GM10248 (cell line): ENCODE results near the gene PGA5.
"Not testable (repeated sequence)": the region's sequence is repeated elsewhere in the genome, so short reads cannot be mapped to it uniquely, and the experiment has no call there.

ENCODE experiments used
- CTCF ChIA-PET: fragments of 300-600 bp; sonication (Branson Sonifier 250); formaldehyde crosslinking; extraction: SDS; loops from one replicate; lab custom pipeline; 2021; ENCODE audit warnings: antibody characterized with exemption; lab: Yijun Ruan, JAX
- POLR2A ChIA-PET: fragments of 350-650 bp; sonication (Branson Sonifier 250); formaldehyde crosslinking; extraction: SDS; loops from one replicate; lab custom pipeline; 2020; ENCODE audit warnings: antibody characterized with exemption; lab: Yijun Ruan, JAX
- DNase-seq: peaks from one replicate; pipeline ENCODE4 v3.0.0; 2012; ENCODE audit errors: extremely low spot score
- CTCF ChIP-seq: IDR thresholded peaks from 2 replicates; pipeline ENCODE4 v1.5.1; 2012; ENCODE audit warnings: mild to moderate bottlenecking, low read depth; ENCODE audit errors: extremely low read depth, missing control alignments, control extremely low read depth

The PGA5 gene

GRCh38 chr11:61240875-61241274 lies at the start of gene PGA5:
PGA5 (plus strand) TSS chr11:61241175; CDS start chr11:61241227, 52 bp downstream.
- CTCF ChIA-PET, DNase-seq, POLR2A ChIA-PET: not testable (repeated sequence)

- ChIA-PET CTCF (no interaction called here), POLR2A (no interaction called here)
- no peak for TF ChIP-seq CTCF
- no peak for DNase-seq
Measured at GRCh38 chr11:61193596-61193995, 47.4 kb upstream of the PGA5 start.

- ChIA-PET POLR2A (no interaction called here), CTCF (interaction anchor here (1.1 kb wide), 1 partner anchor 295 kb away, joined by 4 read pairs; no protein-coding TSS in a partner anchor)
- no peak for DNase-seq
- no peak for TF ChIP-seq CTCF
Measured at GRCh38 chr11:61194169-61194671, 46.8 kb upstream of the PGA5 start.

GRCh38 chr11:61194981-61195695 lies 45.8 kb upstream of the PGA5 start:
- ChIA-PET POLR2A (no interaction called here), CTCF (interaction anchor here (1.1 to 2.9 kb wide), 2 partner anchors 8 to 296 kb away, joined by 4 to 19 read pairs; no protein-coding TSS in a partner anchor)
- no peak for TF ChIP-seq CTCF
- DNase-seq: no peak

- DNase-seq: no peak
- POLR2A ChIA-PET: no interaction called here
- no peak for TF ChIP-seq CTCF
- CTCF ChIA-PET: interaction anchor here (2.9 kb wide), 1 partner anchor 9 kb away, joined by 19 read pairs; no protein-coding TSS in a partner anchor
Measured at GRCh38 chr11:61195719-61196118, 45.3 kb upstream of the PGA5 start.

DNA sequence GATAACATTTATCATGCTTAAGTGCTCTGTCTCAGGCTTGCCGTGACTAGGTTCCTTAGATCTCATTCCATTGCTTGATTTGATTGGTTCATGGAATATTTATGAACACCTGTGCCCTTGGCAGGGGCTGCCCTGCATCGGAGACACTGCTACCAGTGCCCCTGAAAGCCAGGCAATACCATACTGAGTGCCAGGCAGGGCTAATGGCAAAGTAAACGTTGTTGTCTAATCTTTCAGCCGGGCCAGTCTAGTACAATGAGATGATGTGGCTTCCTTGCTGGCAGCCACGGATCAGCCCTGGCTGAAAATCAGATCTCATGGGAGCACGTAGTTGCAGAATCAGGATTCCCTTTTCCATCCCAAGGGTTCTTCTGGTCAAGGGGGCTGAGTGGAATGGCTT lies 42.6 kb upstream of the PGA5 start:
- DNase-seq: no peak
- ChIA-PET POLR2A (no interaction called here), CTCF (interaction anchor here (1.4 kb wide), 1 partner anchor 11 kb away, joined by 5 read pairs; no protein-coding TSS in a partner anchor)
- TF ChIP-seq CTCF: no peak

- CTCF ChIA-PET: interaction anchor here (1.4 kb wide), 1 partner anchor 11 kb away, joined by 5 read pairs; no protein-coding TSS in a partner anchor
- DNase-seq: no peak
- POLR2A ChIA-PET: no interaction called here
- TF ChIP-seq CTCF: no peak
Measured at GRCh38 chr11:61198948-61199523, 41.9 kb upstream of the PGA5 start.
